Stomach (tissue), 9 donors: ENCODE results near the gene ELMO1. TPM values are rescaled to one million over a fixed set of nuclear protein-coding genes. Genes with fewer than 3 reads are reported as not detected.

Experiments
- DNase-seq, 2 donors: peaks; one replicate each; pipeline versions ENCODE4 v3.0.0 to v3.0.0-alpha.2; 2013 to 2019
- H3K27ac ChIP-seq, 5 donors: fragments of 200-600 bp in 4 of 5; sonication (generic) in 4 of 5; one replicate each; pipeline ENCODE4 v1.5.1; 2013 to 2019; ENCODE audit warnings: mild to moderate bottlenecking in 1 of 5, moderate library complexity in 1 of 5
- H3K27me3 ChIP-seq, 3 donors: fragments of 200-600 bp; sonication (generic); one replicate each; pipeline ENCODE4 v1.5.1; 2017 to 2019; ENCODE audit warnings: mixed run types in 1 of 3
- H3K36me3 ChIP-seq, 4 donors: fragments of 200-600 bp; sonication (generic); 1 replicate in 3 of 4; 2 replicates in 1 of 4; pipeline ENCODE4 v1.5.1; 2016 to 2019
- H3K4me1 ChIP-seq, 4 donors: fragments of 200-600 bp; sonication (generic); one replicate each; pipeline ENCODE4 v1.5.1; 2016 to 2019
- H3K4me3 ChIP-seq, 4 donors: fragments of 200-600 bp; sonication (generic) in 3 of 4; one replicate each; pipeline ENCODE4 v1.5.1; 2016 to 2019; ENCODE audit warnings: mild to moderate bottlenecking in 1 of 4
- H3K9me3 ChIP-seq, 4 donors: fragments of 200-600 bp; sonication (generic); one replicate each; pipeline ENCODE4 v1.5.1; 2016 to 2019
- CTCF ChIP-seq, 7 experiments: fragments of 450-650 bp in 4 of 7; fragments of 200-600 bp in 3 of 7; sonication (generic) in 3 of 7; IDR thresholded peaks; one replicate each; pipeline ENCODE4 v1.5.1; 2016 to 2019; ENCODE audit warnings: antibody characterized with exemption in 7 of 7, control low read depth in 2 of 7, mild to moderate bottlenecking in 1 of 7
- EP300 ChIP-seq: sonication (generic); formaldehyde crosslinking; IDR thresholded peaks from one replicate; pipeline ENCODE4 v1.6.1; 2017; ENCODE audit warnings: antibody characterized with exemption
- POLR2A ChIP-seq, 4 donors: fragments of 450-650 bp; IDR thresholded peaks; one replicate each; pipeline ENCODE4 v1.6.1; 2016; ENCODE audit warnings: antibody characterized with exemption in 4 of 4, control low read depth in 2 of 4, mild to moderate bottlenecking in 1 of 4, moderate library complexity in 1 of 4
- POLR2AphosphoS5 ChIP-seq, 3 donors: sonication (generic); formaldehyde crosslinking; IDR thresholded peaks; one replicate each; pipeline ENCODE4 v1.6.1; 2016; ENCODE audit warnings: antibody characterized with exemption in 3 of 3
- WGBS, 5 donors: extraction: QIAGEN DNeasy Blood & Tissue Kit in 3 of 5; methylation state at CpG; one replicate each; pipeline versions ENCODE4 v1.1.5 to v1.1.7; 2013 to 2018; 5-methylcytosine and 5-hydroxymethylcytosine counted together
- intact Hi-C: fragments of 100-400 bp; cut with DNase I; formaldehyde crosslinking; loops from one replicate; pipeline ENCODE4 v1.15.1; 2023; ENCODE audit warnings: low total_unique reads
- polyA plus RNA-seq, 3 donors: library from polyadenylated mRNA; stranded (reverse); fragments of 200-250 nt; gene quantifications; one replicate each; pipeline ENCODE4 v1.2.3, GENCODE V29; 2013
- total RNA-seq, 5 donors: library from RNA; depleted of rRNA; stranded (reverse); fragments of >200 nt; gene quantifications; one replicate each; pipeline versions ENCODE4 v1.1.0 to v1.2.3, GENCODE V29; 2014 to 2016
- donor health status: healthy with polysubstance abuse.
- donor health status: Bipolar disorder and iron deficiency.
- donor health status: healthy.

Gene ELMO1
- total and polyA plus RNA-seq, 8 donors: 4.1 to 117 (median 44.8) TPM

- TF ChIP-seq POLR2AphosphoS5 (IDR thresholded peaks at IDR 0.05) (no peak), EP300 (no peak), POLR2A (IDR thresholded peaks at IDR 0.05) (no peak), CTCF (IDR thresholded peaks at IDR 0.05) (no peak)
- no peak for DNase-seq
- 86 to 96% (median 95%) methylated on average over 3 of the region's 3 CpGs for WGBS, 5 donors
Observed at GRCh38 chr7:36957620-36958019, 491.0 kb downstream of the ELMO1 start.

GRCh38 chr7:36956814-36957213, 491.9 kb downstream of the ELMO1 start:
- no peaks in the 10 kb centered on the region for H3K27me3 ChIP-seq
- H3K36me3 ChIP-seq: no peaks in the 10 kb centered on the region
- WGBS, 5 donors: 92 to 98% (median 97%) methylated on average over 6 of the region's 6 CpGs
- no peak overlapping the region for H3K4me3 ChIP-seq
- intact Hi-C loops: no loop called here
- no peak overlapping the region for H3K27ac ChIP-seq
- no peaks in the 10 kb centered on the region for H3K9me3 ChIP-seq
- DNase-seq: no peak
- peaks cover 0 to 2% (median under 1%) of the 10 kb centered on the region in 4 donors for H3K4me1 ChIP-seq
- TF ChIP-seq CTCF (IDR thresholded peaks at IDR 0.05) (no peak), POLR2AphosphoS5 (IDR thresholded peaks at IDR 0.05) (no peak), POLR2A (IDR thresholded peaks at IDR 0.05) (no peak), EP300 (no peak)

More at GRCh38 chr7:36957620-36958019, 491.0 kb downstream of the ELMO1 start:
- intact Hi-C loops: no loop called here
- Histone ChIP-seq H3K4me3 (no peak overlapping the region), H3K4me1 (peaks cover 0 to 9% (median 2%) of the 10 kb centered on the region in 4 donors), H3K9me3 (no peaks in the 10 kb centered on the region), H3K36me3 (no peaks in the 10 kb centered on the region), H3K27ac (no peak overlapping the region), H3K27me3 (no peaks in the 10 kb centered on the region)

- Histone ChIP-seq H3K27ac (no peak overlapping the region), H3K9me3 (no peaks in the 10 kb centered on the region), H3K4me3 (no peak overlapping the region), H3K36me3 (no peaks in the 10 kb centered on the region), H3K4me1 (no peaks in the 10 kb centered on the region), H3K27me3 (no peaks in the 10 kb centered on the region)
- intact Hi-C loops: no loop called here
- no peak for DNase-seq
- TF ChIP-seq POLR2AphosphoS5 (IDR thresholded peaks at IDR 0.05) (no peak), EP300 (no peak), POLR2A (IDR thresholded peaks at IDR 0.05) (no peak), CTCF (IDR thresholded peaks at IDR 0.05) (no peak)
- 90 to 99% (median 92%) methylated on average over 3 of the region's 3 CpGs for WGBS, 5 donors
Observed at GRCh38 chr7:36955456-36956129, 493.1 kb downstream of the ELMO1 start.

GRCh38 chr7:36951257-36951697, 497.4 kb downstream of the ELMO1 start:
- no peaks in the 10 kb centered on the region for H3K9me3 ChIP-seq
- intact Hi-C loops: no loop called here
- H3K27ac ChIP-seq: no peak overlapping the region
- no peak overlapping the region for H3K4me3 ChIP-seq
- TF ChIP-seq POLR2A (IDR thresholded peaks at IDR 0.05): no peak
- TF ChIP-seq CTCF (IDR thresholded peaks at IDR 0.05): no peak
- TF ChIP-seq POLR2AphosphoS5 (IDR thresholded peaks at IDR 0.05): no peak
- TF ChIP-seq EP300: no peak
- DNase-seq: no peak
- peaks cover 8 to 15% (median 13%) of the 10 kb centered on the region in 4 donors for H3K4me1 ChIP-seq
- WGBS, 5 donors: 91 to 100% (median 95%) methylated on average over 3 of the region's 3 CpGs
- no peaks in the 10 kb centered on the region for H3K27me3 ChIP-seq
- no peaks in the 10 kb centered on the region for H3K36me3 ChIP-seq
